ENCODE data around the gene SNRNP70.

SNRNP70 gene

DNA sequence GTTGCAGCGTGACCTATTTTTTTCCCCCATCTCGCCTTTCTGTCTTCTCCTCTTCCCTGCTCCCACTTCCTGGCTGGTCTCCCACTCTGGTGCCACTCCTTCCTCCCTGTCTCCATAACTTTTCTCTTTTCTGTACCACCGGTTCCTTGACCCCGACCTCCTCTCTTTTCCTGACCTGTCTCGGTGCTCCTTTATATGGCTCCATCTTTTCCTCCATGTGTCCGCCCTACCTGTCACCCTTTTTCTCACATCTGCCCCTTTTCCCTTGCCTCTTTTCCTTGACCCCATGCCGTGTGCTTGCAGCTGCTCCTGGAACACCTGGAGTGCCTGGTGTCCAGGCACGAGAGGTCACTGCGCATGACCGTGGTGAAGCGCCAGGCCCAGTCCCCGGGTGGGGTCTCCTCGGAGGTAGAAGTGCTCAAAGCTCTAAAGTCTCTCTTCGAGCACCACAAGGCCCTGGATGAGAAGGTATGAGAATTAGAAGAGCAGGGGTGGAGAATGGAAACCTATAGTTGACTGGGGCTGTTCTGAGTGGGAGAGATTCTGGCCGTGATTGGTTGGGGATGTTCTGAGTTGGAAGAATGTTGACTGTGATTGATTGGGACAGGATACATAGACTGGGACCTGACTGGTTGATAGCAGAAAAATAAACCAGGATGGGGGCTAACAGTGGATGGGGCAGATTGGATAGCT lies 43.4 kb downstream of the SNRNP70 start:
- H3K36me3 ChIP-seq (ENCODE audit: control insufficient read depth, insufficient read depth, low read length), result no peaks in the 10 kb centered on the region
- no peaks in the 10 kb centered on the region for H3K9me3 ChIP-seq (ENCODE audit: control insufficient read depth, insufficient read depth, low read length)
- H3K27me3 ChIP-seq (ENCODE audit: control insufficient read depth, insufficient read depth, low read length), result no peaks in the 10 kb centered on the region
- peak overlapping the region; percentile 27 for H3K9ac ChIP-seq (ENCODE audit: low read depth, low read length)
- H3K4me1 ChIP-seq (ENCODE audit: control insufficient read depth, insufficient read depth, low read length), result peaks cover 10% of the 10 kb centered on the region
- H3K4me3 ChIP-seq (ENCODE audit: low read depth, low read length), result peak overlapping the region; percentile 85

DNA sequence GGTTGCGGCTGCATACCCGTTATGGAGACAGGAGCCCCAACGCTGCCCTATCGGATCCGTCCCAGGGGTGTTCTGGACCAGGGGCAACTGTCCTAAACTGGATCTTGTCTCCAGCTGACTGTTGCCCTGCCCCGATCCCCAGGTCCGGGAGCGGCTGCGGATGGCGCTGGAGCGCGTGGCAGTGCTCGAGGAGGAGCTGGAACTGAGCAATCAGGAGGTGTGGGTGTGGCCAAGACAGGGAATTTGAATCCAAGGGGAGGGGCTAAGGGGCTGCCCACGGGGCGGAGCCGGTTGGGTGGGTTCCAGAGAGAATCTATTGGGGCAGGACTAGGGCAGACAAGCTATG lies 44.0 kb downstream of the SNRNP70 start:
- H3K4me1 ChIP-seq (ENCODE audit: control insufficient read depth, insufficient read depth, low read length), result peaks cover 10% of the 10 kb centered on the region
- H3K4me3 ChIP-seq (ENCODE audit: low read depth, low read length), result peak overlapping the region; percentile 85

DNA sequence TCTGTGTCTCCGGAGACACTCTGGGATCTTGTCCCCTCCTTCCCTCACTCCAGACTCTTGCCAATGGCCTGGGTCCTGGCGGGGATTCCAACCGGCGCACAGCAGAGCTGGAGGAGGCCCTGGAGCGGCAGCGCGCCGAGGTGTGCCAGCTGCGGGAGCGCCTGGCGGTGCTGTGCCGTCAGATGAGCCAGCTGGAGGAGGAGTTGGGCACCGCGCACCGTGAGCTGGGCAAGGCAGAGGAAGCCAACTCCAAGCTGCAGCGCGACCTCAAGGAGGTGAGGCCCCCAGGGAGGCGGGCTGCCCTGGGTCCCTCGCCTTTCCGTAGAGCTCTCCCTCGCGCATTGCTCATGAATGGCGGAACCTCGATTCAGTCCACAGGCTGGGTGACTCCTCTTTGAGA lies 45.1 kb downstream of the SNRNP70 start:
- Histone ChIP-seq H3K9ac (ENCODE audit: low read depth, low read length) (no peak overlapping the region), H3K4me3 (ENCODE audit: low read depth, low read length) (no peak overlapping the region), H3K27me3 (ENCODE audit: control insufficient read depth, insufficient read depth, low read length) (no peaks in the 10 kb centered on the region), H3K9me3 (ENCODE audit: control insufficient read depth, insufficient read depth, low read length) (no peaks in the 10 kb centered on the region), H3K4me1 (ENCODE audit: control insufficient read depth, insufficient read depth, low read length) (peaks cover 8% of the 10 kb centered on the region), H3K36me3 (ENCODE audit: control insufficient read depth, insufficient read depth, low read length) (no peaks in the 10 kb centered on the region)

More for the DNA sequence above, 44.0 kb downstream of the SNRNP70 start:
- Histone ChIP-seq H3K27me3 (ENCODE audit: control insufficient read depth, insufficient read depth, low read length) (no peaks in the 10 kb centered on the region), H3K9me3 (ENCODE audit: control insufficient read depth, insufficient read depth, low read length) (no peaks in the 10 kb centered on the region), H3K36me3 (ENCODE audit: control insufficient read depth, insufficient read depth, low read length) (no peaks in the 10 kb centered on the region), H3K9ac (ENCODE audit: low read depth, low read length) (peak overlapping the region; percentile 27)

DNA sequence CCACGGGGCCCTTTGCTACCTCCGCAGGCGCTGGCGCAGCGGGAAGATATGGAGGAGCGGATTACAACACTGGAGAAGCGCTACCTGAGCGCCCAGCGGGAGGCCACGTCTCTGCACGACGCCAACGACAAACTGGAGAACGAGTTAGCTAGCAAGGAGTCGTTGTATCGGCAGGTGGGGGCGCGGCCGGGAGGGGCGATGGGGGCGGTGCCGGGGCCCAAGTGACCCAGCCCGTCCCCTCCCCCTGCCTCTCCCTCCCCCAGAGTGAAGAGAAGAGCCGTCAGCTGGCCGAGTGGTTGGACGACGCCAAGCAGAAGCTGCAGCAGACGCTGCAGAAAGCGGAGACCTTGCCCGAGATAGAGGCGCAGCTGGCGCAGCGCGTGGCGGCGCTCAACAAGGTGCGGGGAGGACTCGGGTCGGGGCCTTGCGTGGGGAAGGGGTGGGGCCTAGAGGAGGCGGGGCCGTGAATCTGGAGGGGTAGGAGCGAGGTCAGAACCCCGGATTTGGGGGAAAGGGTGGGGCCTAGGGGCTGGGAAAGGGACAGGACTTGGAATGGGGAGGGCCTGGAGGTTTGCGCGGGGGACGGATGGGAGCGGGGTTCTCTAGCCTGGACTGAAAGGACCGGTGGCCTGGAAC lies 47.8 kb downstream of the SNRNP70 start:
- Histone ChIP-seq H3K4me3 (ENCODE audit: low read depth, low read length) (peak overlapping the region; percentile 52), H3K4me1 (ENCODE audit: control insufficient read depth, insufficient read depth, low read length) (peaks cover 11% of the 10 kb centered on the region), H3K36me3 (ENCODE audit: control insufficient read depth, insufficient read depth, low read length) (peaks cover 3% of the 10 kb centered on the region), H3K27me3 (ENCODE audit: control insufficient read depth, insufficient read depth, low read length) (no peaks in the 10 kb centered on the region), H3K9me3 (ENCODE audit: control insufficient read depth, insufficient read depth, low read length) (no peaks in the 10 kb centered on the region), H3K9ac (ENCODE audit: low read depth, low read length) (no peak overlapping the region)

DNA sequence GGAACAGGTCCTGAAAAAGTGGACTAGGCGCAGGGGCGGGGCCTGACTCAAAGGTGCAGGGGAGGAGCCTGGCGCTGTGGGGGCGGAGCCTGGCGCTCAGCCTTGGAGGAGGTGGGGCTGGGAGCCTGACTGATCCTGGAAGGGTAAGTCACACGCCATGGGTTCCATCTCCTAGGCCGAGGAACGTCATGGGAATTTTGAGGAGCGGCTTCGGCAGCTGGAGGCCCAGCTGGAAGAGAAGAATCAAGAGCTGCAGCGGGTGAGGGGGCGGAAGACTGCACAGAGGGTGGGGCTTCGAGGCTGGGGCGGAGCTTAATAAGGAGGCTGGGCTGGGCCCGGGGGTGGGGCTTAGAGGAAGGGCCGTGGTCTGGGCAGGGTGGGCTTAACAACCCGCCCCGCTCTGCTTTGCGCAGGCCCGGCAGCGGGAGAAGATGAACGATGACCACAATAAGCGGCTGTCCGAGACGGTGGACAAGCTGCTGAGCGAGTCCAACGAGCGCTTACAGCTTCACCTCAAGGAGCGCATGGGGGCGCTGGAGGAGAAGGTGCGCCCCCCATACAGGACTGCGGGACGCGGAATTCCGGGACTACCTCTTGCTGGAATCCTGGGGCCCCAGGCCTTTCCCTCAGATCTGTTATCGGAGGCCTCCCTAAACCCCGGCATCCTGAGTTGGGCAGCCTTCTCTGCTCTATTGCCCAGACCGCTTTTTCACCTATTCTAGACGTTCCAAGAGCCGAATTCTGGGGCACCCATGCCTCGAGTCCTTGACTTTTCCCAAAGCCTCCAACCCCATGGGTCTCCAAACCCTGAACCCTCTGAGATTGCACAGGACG lies 48.6 kb downstream of the SNRNP70 start:
- Histone ChIP-seq H3K9ac (ENCODE audit: low read depth, low read length) (no peak overlapping the region), H3K27me3 (ENCODE audit: control insufficient read depth, insufficient read depth, low read length) (no peaks in the 10 kb centered on the region), H3K9me3 (ENCODE audit: control insufficient read depth, insufficient read depth, low read length) (no peaks in the 10 kb centered on the region), H3K4me3 (ENCODE audit: low read depth, low read length) (peak overlapping the region; percentile 52), H3K36me3 (ENCODE audit: control insufficient read depth, insufficient read depth, low read length) (peaks cover 3% of the 10 kb centered on the region), H3K4me1 (ENCODE audit: control insufficient read depth, insufficient read depth, low read length) (peaks cover 11% of the 10 kb centered on the region)

- Histone ChIP-seq H3K9ac (ENCODE audit: low read depth, low read length) (no peak overlapping the region), H3K4me1 (ENCODE audit: control insufficient read depth, insufficient read depth, low read length) (peaks cover 7% of the 10 kb centered on the region), H3K36me3 (ENCODE audit: control insufficient read depth, insufficient read depth, low read length) (peaks cover 3% of the 10 kb centered on the region), H3K4me3 (ENCODE audit: low read depth, low read length) (no peak overlapping the region), H3K27me3 (ENCODE audit: control insufficient read depth, insufficient read depth, low read length) (no peaks in the 10 kb centered on the region), H3K9me3 (ENCODE audit: control insufficient read depth, insufficient read depth, low read length) (no peaks in the 10 kb centered on the region)
Measured at GRCh38 chr19:49135686-49136085, 50.4 kb downstream of the SNRNP70 start.

- Histone ChIP-seq H3K36me3 (ENCODE audit: control insufficient read depth, insufficient read depth, low read length) (peaks cover 3% of the 10 kb centered on the region), H3K4me1 (ENCODE audit: control insufficient read depth, insufficient read depth, low read length) (peaks cover 7% of the 10 kb centered on the region), H3K27me3 (ENCODE audit: control insufficient read depth, insufficient read depth, low read length) (no peaks in the 10 kb centered on the region), H3K4me3 (ENCODE audit: low read depth, low read length) (no peak overlapping the region), H3K9ac (ENCODE audit: low read depth, low read length) (no peak overlapping the region), H3K9me3 (ENCODE audit: control insufficient read depth, insufficient read depth, low read length) (no peaks in the 10 kb centered on the region)
Measured at GRCh38 chr19:49136771-49137171, 51.5 kb downstream of the SNRNP70 start.

DNA sequence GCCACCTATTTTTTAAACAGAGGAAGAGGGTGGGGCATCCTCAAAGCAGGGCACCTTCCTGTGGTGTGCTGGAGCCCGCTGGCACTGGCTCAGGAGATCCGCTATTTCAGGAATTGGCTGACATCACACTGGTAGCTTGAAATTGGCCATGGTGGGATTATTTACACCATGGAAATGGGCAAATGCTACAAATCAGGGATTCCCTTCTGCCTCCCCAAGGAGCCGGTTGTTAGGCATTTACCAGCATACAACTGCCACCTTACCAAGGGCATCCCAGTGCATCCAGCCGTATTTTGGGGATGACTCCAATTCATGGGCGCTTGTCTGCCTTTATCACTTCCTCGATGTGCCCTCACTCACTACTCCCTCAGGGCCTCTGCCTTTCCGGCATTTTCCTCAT lies 55.7 kb downstream of the SNRNP70 start:
- H3K4me1 ChIP-seq (ENCODE audit: control insufficient read depth, insufficient read depth, low read length), result peaks cover 3% of the 10 kb centered on the region
- no peak overlapping the region for H3K4me3 ChIP-seq (ENCODE audit: low read depth, low read length)
- no peak overlapping the region for H3K9ac ChIP-seq (ENCODE audit: low read depth, low read length)
- no peaks in the 10 kb centered on the region for H3K36me3 ChIP-seq (ENCODE audit: control insufficient read depth, insufficient read depth, low read length)
- no peaks in the 10 kb centered on the region for H3K27me3 ChIP-seq (ENCODE audit: control insufficient read depth, insufficient read depth, low read length)
- no peaks in the 10 kb centered on the region for H3K9me3 ChIP-seq (ENCODE audit: control insufficient read depth, insufficient read depth, low read length)

DNA sequence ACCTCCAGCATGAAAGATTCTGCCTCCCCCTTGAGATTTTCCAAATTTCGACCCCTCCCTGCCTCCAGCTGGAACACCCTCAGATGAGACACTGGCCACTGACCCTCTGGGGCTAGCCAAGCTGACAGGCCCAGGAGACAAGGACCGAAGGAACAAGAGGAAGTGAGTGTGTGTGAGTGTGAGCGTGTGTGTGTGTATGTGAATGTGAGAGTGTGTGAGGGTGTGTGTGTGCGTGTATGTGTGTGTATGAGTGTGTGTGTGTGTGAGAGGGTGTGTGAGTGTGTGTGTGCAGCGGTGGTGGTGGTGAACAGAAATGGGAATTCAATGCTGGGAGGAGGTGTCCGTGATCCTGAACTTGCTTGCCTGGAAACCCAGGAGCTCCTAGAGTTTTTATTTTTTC lies 56.1 kb downstream of the SNRNP70 start:
- peaks cover 2% of the 10 kb centered on the region for H3K4me1 ChIP-seq (ENCODE audit: control insufficient read depth, insufficient read depth, low read length)
- H3K27me3 ChIP-seq (ENCODE audit: control insufficient read depth, insufficient read depth, low read length), result no peaks in the 10 kb centered on the region
- no peak overlapping the region for H3K4me3 ChIP-seq (ENCODE audit: low read depth, low read length)
- H3K9me3 ChIP-seq (ENCODE audit: control insufficient read depth, insufficient read depth, low read length), result no peaks in the 10 kb centered on the region
- H3K9ac ChIP-seq (ENCODE audit: low read depth, low read length), result no peak overlapping the region
- no peaks in the 10 kb centered on the region for H3K36me3 ChIP-seq (ENCODE audit: control insufficient read depth, insufficient read depth, low read length)

GRCh38 chr19:49142866-49143335 lies 57.6 kb downstream of the SNRNP70 start:
- Histone ChIP-seq H3K9me3 (ENCODE audit: control insufficient read depth, insufficient read depth, low read length) (no peaks in the 10 kb centered on the region), H3K9ac (ENCODE audit: low read depth, low read length) (no peak overlapping the region), H3K4me3 (ENCODE audit: low read depth, low read length) (peak overlapping the region; percentile 80), H3K27me3 (ENCODE audit: control insufficient read depth, insufficient read depth, low read length) (no peaks in the 10 kb centered on the region), H3K36me3 (ENCODE audit: control insufficient read depth, insufficient read depth, low read length) (no peaks in the 10 kb centered on the region), H3K4me1 (ENCODE audit: control insufficient read depth, insufficient read depth, low read length) (peaks cover 2% of the 10 kb centered on the region)

DNA sequence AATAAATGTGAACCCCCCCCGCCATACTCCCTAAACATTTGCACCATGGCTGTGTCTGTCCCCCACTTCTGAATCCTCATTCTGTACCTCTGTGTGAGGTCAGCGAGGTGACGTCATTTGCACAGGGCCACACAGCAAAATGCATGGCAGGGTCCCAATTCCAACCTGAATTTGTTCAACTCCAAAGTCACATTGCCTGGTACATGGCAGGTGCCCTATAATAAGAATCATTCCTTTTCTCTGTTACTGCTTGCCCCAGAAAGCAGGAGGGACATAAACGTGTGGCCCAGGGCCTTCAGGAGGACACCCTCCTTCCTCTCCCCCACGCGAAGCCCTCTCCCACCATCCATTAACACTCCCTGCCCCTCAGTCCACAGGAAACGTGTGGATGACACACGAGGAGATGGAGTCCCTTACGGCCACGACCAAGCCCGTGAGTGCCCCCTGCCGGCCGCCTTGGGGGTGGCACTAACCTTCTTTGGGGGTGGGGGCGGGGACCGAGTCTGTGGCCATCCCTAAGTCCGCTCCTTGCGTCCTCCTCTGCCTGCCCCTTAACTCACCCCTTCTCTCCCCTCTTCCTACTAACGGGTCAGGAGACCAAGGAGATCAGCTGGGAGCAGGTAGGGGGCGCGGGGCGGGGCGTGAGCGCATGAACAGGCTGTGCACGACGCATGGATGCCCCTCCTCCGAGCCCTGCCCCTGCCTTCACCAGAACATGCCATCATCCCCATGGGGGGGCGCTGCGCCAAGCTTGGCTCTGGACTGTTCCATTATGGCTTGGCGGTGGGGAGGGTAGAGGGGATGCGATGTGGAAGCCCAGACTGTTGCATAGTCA lies 60.5 kb downstream of the SNRNP70 start:
- Histone ChIP-seq H3K27me3 (ENCODE audit: control insufficient read depth, insufficient read depth, low read length) (no peaks in the 10 kb centered on the region), H3K4me1 (ENCODE audit: control insufficient read depth, insufficient read depth, low read length) (peaks cover 4% of the 10 kb centered on the region), H3K4me3 (ENCODE audit: low read depth, low read length) (peak overlapping the region; percentile 51), H3K36me3 (ENCODE audit: control insufficient read depth, insufficient read depth, low read length) (no peaks in the 10 kb centered on the region), H3K9ac (ENCODE audit: low read depth, low read length) (no peak overlapping the region), H3K9me3 (ENCODE audit: control insufficient read depth, insufficient read depth, low read length) (no peaks in the 10 kb centered on the region)

Data from iPS-15b (cell line).